ENCODE measurements around the gene TAPBP.
"Not testable (repeated sequence)": the region's sequence is repeated elsewhere in the genome, so short reads cannot be mapped to it uniquely, and the experiment has no call there.

Gene TAPBP

DNA sequence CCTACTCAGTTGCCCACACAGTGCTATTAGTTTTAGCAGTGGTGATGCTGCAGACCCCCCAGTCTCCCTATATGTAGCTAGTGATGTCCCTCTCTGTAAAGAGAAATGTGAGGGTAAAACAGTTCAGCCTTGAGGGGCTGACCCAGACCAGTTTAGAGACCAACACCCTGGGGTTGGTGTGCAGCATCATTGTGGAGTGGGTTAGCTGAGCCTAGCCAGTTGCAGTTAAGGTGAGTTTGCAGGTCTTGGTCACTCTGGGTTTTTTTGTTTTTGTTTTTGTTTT lies 37.4 kb downstream of the TAPBP start:
- DNase-seq (ENCODE audit: low spot score): no peak

DNA sequence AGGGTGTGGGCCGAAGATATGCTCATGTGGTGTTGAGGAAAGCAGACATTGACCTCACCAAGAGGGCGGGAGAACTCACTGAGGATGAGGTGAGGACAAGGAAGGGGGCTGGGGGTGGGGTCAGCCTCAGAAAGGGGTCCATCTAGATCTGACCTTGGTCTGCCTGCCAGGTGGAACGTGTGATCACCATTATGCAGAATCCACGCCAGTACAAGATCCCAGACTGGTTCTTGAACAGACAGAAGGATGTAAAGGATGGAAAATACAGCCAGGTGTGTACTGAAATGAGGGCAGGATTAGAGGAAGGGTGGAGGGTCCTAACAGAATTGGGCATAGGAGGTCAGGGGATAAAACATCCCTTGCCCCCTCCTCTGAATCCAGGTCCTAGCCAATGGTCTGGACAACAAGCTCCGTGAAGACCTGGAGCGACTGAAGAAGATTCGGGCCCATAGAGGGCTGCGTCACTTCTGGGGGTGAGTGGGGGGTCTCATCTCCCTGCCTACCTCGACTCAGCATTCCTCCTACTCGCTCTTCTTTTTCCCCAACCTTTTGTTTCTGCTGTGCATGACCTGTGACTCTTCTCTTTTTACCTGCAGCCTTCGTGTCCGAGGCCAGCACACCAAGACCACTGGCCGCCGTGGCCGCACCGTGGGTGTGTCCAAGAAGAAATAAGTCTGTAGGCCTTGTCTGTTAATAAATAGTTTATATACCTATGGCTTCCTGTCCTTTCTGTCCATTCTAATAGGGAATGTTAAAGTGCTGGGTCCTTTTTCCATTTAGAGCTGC lies 37.9 kb downstream of the TAPBP start:
- DNase-seq (ENCODE audit: low spot score): not testable (repeated sequence)

DNA sequence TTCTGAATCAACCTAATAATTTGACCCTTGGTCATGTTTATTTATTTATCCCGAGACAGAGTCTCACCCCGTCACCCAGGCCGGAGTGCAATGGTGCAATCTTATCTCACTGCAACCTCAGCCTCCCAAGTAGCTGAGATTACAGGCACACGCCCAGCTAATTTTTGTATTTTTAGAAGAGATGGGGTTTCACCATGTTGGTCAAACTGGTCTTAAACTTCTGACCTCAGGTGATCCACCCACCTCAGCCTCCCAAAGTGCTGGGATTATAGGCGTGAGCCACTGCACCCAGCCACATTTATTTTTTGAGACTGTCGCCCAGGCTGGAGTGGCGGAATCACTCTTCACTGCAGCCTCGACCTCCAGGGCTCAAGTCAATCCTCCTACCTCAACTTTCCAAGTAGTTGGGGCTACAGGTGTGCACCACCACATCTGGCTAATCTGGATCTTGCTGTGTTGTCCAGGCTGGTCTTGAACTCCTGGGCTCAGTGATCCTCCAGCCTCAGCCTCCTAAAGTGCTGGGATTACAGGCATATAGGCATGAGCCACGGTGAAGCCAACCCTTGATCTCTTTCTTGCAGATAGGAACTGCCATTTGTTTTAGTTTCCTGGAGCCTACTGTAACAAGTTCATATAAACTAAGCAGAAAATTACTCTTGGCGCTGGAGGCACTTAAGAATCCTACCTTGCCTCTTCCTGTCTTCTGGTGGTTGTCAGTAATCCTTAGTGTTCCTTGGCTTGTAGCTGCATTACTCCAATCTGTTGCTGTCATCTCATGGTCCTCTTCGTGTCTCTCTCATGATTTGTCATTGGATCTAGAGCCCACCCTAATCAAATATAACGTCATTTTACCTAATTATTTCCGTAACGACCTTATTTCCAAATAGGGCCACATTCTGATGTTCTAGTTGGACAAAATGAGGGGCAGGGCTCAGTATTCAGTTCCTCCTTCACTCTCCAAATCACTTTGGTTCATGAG lies 39.7 kb downstream of the TAPBP start:
- DNase-seq (ENCODE audit: low spot score): no peak

DNA sequence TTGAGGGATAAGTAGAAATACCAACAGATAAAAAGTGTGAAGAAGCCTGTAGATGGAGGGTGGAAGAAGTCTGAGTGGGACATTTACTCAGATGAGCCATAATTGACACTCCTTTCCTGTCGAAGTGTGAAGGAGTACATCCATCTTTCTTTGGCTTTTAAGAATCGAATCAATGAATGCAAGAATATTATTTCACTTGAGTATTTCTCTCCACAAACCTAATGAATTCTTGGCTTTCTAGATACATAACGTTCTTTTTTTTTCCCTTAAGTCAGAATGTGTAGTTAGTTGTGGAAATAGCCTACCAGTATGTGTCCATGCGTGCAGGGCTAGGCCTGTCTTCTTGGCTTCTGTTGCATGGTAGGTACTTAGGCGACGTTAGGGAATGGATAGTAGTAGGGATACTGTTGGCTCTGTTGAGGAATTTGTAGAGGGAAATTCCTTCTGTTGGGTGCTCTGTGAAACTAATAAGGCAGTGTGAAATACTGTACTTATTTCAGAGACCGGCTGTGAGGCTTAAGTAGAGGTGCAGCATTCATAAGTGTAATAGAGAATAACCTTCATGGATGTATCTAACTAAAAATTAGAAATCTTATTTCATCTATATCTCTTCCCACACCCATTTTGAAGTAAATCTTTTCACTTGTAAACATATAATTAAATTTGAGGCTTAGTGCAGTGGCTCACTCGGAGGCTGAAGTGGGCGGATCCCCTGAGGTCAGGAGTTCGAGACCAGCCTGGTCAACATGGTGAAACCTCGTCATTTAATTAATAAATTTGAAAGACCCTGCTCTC lies 40.6 kb downstream of the TAPBP start:
- no peak for DNase-seq (ENCODE audit: low spot score)

DNA sequence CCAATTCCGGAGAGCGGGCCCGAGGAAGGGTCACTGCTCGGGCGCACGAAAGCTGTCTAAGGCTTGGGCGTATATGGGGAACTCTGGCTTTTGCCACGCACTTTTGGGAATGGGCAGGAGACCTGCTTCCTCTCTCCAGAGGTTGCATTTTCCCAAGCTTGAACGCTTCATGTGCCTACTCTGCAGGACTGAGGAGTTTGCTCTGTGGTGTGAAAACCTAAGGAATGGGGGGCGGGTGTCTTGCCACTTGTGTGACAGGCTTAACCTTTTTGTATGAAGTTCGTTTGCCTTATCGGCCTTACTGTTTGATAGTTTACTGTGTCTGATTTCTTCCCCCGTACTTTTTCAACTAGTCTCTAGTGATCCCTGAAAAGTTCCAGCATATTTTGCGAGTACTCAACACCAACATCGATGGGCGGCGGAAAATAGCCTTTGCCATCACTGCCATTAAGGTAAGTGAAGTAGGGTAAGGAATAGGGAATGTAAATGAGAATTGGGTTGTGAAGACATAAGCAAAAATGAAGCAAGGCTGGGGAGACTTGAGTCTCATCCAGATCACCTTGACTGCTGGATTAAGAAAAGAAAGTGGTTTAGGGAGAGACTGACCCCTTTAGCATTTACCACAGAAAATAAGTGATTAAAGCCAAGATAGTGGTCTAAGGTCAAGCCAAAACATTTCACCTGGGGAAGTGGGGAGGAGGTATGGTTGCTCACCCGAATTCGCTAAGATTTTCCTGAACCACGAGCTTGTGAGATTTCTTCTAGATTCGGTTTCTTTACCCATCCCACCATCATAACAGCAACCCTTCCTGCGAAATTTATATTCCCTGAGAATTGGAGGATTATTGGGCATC lies 41.4 kb downstream of the TAPBP start:
- no peak for DNase-seq (ENCODE audit: low spot score)

DNA sequence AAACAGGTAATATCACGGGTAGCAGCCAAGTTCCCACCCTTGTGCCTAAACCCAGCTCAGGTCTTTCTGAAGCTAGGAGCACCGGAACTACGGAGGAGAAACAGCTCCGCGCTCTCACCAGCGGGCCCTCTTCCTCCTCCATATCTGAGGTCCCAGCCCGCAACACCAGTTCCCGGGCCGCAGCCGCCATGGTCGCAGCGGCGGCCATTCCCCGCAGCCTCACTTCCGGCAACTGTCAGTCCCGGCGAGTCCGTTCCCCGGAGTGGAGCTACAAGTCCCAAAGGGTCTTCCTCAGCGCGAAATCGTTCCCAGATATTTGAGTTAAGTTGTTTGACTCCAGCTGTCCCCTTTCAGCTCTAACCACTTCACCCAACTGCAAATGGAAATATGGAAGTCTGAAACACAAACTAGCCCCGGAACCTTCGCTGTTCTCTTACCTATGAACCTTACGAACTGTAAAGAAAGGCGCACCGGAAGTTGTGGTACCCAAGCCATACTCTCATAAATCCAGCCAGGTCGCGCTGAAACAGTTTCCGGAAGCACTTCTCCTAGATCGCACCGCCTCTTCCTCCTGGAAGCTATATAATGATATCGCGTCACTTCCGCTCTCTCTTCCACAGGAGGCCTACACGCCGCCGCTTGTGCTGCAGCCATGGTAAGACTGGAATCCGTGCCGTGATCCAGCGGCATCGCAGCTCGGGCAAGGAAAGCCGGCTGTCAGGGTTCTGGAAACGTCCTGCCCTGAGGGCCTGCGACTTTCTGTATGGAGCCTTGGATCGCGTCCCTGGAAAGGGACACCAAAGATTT lies 42.2 kb downstream of the TAPBP start, which contains the start of the genes RPS18 and VPS52:
Gene RPS18, plus strand, starts transcription at position 608 of the 807 bp plus-strand sequence. Its CDS starts 45 bp downstream, at position 653.
Gene VPS52, minus strand, starts transcription at position 409 of the 807 bp plus-strand sequence. Its CDS starts 201 bp downstream, at position 208.
- DNase-seq (ENCODE audit: low spot score): peak; percentile 96

DNA sequence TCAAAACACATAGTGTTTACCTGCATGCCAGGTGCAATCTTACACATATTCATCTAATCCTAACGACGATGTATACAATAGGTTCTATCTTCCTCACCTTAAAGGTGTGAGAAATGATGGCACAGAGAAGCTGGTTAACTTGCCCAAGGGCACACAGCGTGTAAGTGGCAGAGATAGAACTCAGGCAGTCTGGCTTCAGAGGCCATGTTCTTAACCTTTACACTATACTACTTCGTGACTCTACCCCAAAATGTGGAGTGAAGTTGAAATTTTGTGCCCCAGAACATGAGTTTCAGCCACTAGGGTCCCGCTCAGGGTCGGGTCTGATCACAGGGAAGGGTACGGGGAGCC lies 42.8 kb downstream of the TAPBP start:
- DNase-seq (ENCODE audit: low spot score): no peak

DNA sequence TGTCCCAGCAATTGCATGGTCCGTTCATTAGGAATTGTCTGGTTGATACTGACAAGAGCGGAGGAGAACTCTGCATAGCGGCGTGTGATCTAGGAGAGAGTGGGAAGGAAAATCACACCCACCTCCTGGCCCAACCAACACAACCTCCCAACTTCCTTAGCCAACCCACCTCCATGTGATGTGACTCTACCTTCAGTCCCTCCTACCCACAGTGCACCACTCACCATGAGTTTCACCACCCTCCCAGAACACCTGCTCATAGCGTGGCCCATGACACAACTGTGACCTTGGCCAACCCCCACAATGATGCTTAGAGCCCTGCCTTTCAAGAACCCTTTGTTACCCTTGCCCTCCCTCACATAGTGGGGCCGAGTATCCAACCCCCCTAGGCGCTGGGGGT lies 49.9 kb downstream of the TAPBP start:
- no peak for DNase-seq (ENCODE audit: low spot score)

DNA sequence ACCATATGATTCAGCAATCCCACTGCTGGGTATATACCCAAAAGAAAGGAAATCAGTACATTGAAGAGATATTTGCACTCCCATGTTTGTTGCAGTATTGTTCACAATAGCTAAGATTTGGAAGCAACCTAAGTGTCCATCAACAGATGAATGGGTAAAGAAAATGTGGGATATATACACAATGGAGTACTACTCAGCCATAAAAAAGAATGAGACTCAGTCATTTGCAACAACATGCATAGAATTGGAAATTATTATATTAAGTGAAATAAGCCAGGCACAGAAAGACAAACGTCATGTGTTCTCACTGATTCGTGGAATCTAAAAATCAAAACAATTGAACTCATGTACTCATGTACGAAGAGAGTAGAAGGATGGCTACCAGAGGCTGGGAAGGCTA lies 51.4 kb downstream of the TAPBP start:
- DNase-seq (ENCODE audit: low spot score): not testable (repeated sequence)

DNA sequence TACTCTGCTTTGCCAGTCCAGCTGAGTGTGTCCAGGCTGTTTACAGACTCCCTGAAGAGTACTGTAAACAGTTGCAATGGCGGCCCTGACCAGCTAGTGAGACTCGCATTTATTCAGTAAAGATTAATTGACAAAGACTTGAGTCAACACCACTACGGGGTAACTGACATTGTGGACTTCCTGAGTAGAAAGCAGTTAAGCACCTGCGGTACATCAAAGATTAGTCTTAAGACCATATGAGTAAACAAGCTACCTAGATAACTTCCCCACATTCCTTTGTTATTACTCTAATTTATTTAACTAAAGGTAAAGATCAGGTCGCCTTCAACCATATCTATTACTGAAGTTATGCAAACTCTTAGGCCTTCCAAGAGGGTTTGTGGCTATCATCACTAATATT lies 54.8 kb downstream of the TAPBP start:
- no peak for DNase-seq (ENCODE audit: low spot score)

DNA sequence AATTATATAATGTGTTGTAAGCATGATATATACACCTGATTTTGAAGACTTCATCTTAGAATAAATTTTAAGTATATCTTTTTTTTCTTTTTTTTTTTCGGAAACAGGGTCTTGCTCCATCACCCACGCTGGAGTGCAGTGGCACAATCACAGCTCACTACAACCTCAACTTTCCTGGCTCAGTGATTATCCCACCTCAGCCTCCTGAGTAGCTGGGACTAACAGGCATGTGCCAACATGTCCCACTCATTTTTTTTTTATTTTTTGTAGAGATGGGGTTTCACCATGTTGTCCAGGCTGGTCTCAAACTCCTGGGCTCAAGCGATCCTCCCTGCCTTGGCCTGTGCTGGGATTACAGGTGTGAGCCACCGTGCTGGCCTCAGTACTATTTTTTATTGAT lies 59.3 kb downstream of the TAPBP start:
- no peak for DNase-seq (ENCODE audit: low spot score)

DNA sequence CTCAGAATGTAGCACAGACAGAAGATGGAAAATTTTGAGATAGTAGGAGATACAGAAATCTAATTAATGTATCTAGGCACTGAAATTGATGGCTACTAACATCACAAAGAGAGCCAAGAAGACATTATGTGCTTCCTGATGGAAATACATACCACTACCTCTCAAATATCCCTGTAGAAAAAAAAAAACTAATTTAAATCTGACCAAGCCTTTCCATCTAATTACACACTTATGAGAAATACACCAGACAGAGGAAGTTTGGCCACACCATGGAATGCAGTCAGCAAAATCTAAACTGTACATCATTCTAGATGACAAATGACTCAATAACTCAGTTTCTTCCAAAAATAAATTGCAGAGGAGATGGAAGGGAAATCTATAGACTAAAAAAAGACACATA lies 61.1 kb downstream of the TAPBP start:
- DNase-seq (ENCODE audit: low spot score): no peak

DNA sequence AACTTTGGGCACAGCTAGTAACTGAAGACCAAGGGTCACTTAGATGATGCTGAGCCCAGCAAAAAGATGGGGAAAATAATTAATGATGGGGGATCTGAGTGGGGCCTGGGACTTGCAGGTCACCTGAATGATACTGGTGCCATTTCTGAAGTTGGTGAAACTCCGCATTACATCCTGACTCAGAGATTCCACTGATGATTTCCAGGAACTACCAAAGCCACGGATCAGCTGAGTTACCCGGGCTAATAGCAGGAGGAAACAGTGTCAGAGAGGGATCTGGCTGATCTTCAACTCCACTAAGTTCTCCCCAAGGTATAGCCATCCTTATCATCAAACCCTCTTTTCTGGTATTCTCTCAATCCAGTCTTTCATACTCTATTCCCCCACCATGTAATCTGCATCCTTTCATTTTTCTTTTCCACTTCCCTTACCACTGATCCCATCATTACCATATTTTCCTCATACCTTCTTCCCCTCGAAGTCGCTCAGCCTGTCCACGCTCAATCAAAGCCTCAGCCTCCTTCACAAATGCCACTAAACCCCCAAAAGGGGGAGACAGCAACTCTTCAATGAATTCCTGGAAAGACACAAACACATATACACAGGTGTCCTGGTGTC lies 62.4 kb downstream of the TAPBP start:
- no peak for DNase-seq (ENCODE audit: low spot score)

DNA sequence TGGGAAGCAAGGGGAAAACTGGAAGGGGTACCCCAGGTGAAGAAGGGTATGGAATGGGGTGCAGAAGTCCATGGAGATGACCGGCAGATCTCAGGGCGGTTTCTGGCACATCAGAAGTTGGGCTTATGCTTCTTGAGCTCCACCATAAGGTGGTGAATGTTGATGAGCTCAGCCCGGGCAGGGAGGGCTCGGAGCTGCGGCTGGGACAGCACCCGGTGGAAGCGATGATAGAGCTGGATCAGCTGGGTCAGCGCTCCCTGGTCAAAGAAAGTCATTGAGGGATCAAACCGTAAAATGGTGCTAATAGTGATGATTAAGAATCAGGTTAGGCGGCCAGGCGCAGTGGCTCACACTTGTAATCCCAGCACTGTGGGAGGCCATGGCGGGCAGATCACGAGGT lies 63.1 kb downstream of the TAPBP start:
- DNase-seq (ENCODE audit: low spot score): no peak

DNA sequence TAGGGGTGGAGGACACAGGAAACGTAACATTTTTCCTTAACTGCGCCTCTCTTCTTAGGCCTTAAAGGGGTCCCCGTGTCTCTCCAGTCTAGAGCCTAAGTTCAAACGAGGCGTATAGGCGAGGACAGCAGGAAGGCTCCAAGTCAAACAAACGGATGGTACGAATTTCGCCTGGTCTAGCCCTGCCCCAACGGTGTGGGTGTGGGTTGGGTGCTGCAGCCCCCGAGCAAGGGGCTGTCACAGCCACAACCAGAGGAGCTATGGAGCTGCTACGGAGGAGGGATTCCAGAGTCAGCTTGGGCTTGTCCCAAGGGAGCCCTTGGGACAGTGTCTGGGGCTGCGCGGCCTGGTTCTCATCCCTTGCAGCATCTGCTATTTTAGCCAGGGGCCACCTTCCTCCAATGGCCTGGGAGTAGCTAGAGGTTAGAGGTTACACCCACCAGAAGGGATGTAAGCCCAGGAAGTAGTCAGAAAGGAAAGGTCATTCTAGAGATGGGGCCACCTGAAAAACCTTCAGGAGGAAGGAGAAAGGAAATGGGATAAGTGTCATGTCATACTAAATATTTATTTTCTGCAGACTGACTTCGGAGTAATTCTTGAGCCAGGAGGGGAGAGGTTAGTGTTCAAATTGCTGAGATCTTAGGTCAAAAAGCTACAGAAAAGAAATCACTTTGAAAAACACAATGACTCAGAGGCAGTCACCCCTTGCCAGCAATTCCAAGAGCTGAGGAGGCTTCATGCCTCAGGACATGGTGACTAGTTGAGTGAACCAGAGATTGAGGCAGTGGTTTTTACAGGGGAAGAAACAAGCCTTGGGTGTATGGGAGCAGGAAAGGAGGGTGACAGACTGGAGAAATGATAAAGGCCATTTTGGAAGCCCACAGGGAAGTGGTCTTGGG lies 63.9 kb downstream of the TAPBP start:
- no peak for DNase-seq (ENCODE audit: low spot score)

Measured in CD4-positive, alpha-beta T cell treated with Interleukin-15 for 4 hours (primary cell).